GM18502 (cell line): ENCODE measurements around the gene CTDSP1.

Source experiments
- ATAC-seq: cut with Tn5 transposase; IDR thresholded peaks from one replicate; pipeline ENCODE4 v1.9.1; 2021; ENCODE audit warnings: mild to moderate bottlenecking; ENCODE audit not compliant: unreplicated experiment, poor library complexity

The CTDSP1 gene

GRCh38 chr2:218397820-218398436 is 1.7 kb upstream of the CTDSP1 start:
- no peak for ATAC-seq

DNA sequence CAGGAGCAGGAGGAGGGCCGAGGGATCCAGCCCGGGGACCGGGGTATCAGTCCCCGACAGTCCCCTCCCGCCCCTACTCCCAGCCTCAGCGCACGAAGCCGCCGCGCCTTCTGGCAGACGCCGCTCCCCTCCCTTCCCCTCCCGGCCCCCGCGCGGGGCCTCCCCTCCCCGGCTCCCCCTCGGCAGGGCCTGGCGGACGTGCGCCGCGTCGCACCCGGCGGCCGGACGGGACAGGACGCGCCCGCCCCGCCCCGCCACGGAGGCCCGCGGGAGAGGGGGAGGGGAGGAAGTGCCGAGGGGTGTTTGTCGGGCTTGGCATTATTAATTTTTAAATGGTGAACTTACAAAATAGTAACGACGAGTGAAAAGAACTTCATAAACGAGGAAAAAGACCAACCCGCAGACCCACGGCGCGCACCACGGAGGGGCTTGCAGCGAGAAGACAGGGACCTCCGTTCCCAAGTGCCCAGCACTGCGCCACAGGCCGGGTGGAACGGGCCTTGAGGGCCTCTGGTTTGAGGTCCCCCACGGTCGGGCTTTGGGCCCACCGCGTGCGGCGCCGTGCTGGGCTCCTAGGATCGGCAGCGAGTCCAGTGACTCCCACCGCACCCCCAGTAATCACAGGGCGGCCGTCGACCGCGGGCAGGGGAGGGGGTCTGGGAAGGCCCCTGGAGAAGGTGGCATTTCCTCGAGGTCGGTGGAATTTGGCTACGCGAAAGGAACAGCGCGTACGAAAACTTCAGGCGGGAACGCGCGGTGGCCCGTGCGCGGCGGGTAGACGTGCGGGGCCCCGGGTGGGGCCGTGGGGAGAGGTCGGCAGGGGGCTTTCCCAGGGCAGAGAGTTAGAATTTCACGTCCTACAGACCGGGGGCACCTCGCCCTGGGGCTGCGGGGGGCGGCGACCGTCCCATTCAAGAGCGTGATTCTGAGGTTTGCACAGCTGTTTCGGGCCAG is 954 bp upstream of the CTDSP1 start:
- peak; percentile 26 for ATAC-seq

DNA sequence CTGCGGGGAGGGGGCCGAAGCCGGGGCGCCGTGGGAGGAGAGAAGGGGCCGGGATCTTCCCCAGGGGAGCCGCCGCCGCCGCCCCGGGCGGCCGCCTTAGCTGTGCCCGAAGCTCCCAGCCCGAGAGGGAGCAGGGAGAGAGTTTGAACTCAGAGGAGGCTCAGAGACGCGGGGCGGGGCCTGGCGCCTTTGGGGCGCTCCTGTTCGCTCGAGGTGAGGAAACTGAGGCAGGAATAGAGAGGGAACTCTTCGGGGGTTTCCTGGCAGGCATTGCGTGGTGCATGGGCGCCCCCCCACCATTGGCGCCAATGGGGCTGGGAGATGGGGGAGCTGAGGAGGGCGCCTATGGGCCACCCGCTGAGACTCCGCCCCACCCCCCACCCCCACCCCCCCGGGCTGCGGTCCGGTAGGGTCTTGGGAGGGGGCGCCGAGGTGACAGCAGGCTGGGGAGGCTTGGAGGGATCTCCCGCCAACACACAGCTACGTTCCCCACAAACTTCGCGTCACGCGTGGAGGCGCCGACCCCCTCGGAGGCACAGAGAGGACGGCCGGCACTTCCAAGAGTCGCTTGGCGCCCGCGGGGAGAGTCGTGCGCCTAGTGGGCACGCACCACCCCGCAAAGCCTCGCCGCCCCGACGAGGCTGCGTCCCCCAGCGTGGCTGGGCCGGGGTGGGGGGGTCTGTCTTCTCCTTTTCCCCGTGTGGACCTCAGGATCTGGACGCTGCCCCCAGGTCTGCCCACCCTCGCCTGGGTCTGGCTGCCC is 680 bp downstream of the CTDSP1 start:
- ATAC-seq = no peak

DNA sequence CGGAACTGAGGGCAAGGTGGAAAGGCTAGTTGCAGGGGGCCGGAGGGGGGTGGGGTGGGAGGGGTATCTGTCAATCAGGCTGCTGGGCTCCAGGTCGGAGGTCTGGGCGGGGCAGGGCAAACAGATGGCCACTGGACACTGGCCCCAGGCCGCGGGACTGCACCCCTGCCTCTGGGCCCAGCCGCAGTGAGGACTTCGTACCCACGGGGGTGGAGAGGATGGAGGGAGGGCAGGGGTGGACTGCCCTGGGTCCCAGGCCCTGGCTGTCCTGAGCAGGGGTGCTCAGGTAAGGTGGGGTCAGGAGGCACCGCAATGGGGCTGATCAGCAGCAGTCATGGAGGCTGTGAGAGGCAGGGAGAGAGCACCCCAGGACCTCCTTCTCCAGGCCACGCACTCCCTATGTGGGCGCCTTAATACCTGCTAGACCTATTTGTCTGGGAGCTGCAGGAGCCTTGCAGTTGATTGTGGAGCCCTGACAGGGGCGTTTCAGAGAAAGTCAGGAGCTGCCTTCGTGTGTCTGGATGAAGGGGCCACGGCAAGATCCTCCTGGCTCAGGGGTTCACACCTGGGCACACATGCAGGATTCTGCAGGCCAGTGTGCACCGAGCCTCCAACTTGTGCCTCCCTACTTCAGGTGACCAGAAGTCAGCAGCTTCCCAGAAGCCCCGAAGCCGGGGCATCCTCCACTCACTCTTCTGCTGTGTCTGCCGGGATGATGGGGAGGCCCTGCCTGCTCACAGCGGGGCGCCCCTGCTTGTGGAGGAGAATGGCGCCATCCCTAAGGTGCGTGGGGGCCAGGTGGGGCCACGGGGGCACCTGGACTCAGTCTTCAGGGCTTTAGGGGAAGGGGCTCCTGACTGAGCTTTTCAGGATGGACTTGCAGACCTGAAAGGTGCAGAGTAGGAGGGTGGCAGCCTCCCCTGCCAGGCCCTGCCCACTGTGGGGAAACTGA is 1.5 kb downstream of the CTDSP1 start:
- no peak for ATAC-seq

DNA sequence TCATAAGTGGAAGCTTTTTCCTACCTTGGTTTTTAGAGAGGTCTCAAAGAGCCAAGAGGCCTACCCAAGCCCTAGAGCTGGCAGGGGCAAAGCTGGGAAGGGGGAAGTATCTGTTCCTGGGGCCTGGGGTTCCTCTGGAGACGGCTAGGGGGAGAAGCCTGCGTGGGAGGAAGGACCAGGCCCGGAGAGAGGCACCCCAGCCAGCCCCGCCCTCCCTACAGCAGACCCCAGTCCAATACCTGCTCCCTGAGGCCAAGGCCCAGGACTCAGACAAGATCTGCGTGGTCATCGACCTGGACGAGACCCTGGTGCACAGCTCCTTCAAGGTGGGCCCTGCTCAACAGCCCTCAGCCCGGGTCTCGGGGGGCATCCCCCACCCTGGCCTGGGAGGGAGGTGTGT is 2.2 kb downstream of the CTDSP1 start:
- ATAC-seq = no peak

GRCh38 chr2:218402491-218402901 is 2.8 kb downstream of the CTDSP1 start:
- no peak for ATAC-seq

- no peak for ATAC-seq
Measured at GRCh38 chr2:218402911-218403411, 3.3 kb downstream of the CTDSP1 start.

DNA sequence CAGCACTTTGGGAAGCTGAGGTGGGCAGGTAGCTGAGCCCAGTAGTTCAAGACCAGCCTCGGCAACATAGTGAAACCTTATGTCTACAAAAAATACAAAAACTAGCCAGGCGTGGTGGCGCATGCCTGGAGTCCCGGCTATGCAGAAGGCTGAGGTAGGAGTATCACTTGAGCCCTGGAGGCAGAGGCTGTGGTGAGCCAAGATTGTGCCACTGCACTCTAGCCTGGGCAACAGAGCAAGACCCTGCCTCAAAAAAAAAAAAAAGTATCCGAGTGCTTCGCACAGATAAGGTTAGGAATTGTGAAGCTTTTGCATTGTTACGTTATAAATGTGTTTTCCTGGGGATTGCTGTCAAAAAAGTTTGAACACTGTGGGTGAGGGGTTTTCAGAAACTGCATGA is 4.1 kb downstream of the CTDSP1 start:
- no peak for ATAC-seq

GRCh38 chr2:218404351-218405085 is 4.8 kb downstream of the CTDSP1 start:
- no peak for ATAC-seq

GRCh38 chr2:218405086-218405745 is 5.5 kb downstream of the CTDSP1 start:
- ATAC-seq = no peak

- ATAC-seq = no peak
Measured at GRCh38 chr2:218405746-218406208, 6.1 kb downstream of the CTDSP1 start.

DNA sequence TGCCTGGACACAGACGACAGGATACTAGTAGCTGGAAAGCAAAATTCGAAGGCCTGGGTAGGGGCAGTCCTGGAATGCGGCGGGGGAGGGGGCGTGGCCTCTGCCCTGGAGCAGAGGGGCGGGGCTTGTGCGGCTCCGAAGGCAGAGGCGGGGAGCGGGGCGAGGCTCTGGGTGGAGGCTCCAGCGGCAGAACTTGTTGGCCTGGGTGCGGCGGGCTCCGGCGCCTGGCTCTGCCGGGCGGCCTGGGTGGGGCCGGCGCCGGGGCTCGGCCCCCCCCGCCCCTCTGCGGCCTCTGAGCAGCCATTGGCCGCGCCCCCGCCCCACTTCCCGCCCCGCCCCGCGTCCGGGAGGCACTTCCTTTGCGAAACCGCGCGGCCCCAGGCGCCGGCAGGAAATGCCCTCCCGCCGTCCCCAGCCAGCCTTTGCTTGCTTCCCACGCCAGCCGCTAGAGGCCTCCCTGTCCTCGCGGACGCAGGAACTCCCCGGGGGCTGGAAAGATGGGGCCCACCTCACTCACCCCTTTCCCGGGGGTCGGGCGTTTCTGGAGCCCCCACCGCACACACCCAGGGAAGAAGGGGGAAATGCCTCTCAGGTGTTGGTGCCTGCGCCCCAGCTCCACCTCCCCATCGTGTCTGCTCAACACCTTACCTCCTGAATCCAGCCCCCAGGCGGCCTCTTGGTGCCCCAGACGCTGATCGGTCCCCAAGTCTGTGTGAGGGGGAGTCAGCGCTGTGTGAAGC is 6.7 kb downstream of the CTDSP1 start:
- peak; percentile 85 for ATAC-seq

DNA sequence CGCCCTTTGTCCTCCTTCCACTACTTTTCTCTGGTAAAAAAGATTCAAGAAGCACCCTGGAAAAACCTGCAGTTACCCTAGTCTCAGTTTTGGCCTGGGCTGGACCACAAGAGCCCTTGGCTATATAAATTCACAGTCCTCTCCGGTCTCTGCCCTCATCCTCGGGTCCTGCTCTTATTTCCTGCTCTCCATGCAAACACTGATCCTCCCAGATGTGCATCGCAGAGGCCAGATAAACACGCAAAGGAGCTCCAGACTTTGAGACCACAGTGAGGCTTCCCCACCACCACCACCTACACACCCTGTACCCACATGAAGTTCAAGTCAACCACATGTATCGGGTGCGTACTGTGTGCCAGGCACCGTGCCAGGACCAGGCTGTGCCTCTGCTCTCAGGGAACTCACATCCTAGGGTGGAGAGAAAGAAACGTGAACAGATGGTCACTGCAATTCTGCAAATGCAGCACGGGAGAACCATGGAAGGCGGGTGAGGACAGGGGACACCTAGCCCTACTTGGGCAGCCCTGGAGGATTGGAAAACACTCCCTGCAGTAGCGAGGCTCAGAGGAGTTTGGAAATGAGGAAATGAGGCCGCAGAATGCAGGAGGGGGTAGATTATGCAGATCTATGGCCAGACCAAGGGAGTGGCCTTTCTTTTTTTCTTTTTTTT is 7.4 kb downstream of the CTDSP1 start:
- ATAC-seq = peak; percentile 10

GRCh38 chr2:218407717-218408116 is 8.0 kb downstream of the CTDSP1 start:
- ATAC-seq = no peak

DNA sequence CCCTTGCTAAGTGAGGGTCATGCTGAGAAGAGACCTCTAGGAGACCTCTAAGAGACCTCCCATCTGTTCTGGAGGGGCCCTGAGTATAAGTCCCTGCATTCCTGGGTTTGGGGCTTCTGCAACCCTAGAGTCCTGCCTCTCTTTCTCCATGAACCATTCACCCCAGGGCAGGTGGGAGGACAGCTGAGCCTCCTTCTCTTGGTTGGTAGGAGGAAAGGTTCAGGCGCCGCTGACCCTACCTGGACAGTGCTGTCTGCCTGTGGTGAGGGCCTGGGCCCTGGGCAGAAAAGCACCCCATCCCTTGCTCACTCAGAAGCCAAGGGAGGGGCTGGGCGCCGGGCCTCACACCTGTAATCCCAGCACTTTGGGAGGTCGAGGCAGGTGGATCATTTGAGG is 18.7 kb downstream of the CTDSP1 start:
- no peak for ATAC-seq

- ATAC-seq = no peak
Measured at GRCh38 chr2:218418717-218419458, 19.2 kb downstream of the CTDSP1 start, which contains the start of gene VIL1. TSS of gene VIL1 (plus strand) at chr2:218419123. CDS start at chr2:218423779, 4,656 bp downstream.
